H1 (cell line): Measurements from ENCODE around the gene LRRFIP1. TPM values are rescaled to one million over a fixed set of nuclear protein-coding genes. Genes with fewer than 3 reads are reported as not detected.

Source experiments
- NANOG ChIP-seq: IDR thresholded peaks from 2 replicates; pipeline ENCODE4 v1.6.1; 2011; ENCODE audit warnings: low read length, low read depth, mild to moderate bottlenecking, inconsistent platforms; ENCODE audit not compliant: insufficient read depth, poor library complexity, severe bottlenecking
- polyA plus RNA-seq, 7 experiments: library from polyadenylated mRNA; depleted of rRNA in 3 of 7; stranded (reverse) in 5 of 7; unstranded in 2 of 7; fragments of >200 nt in 5 of 7; fragments of 200-250 nt in 2 of 7; gene quantifications; 1 replicate in 5 of 7; 2 replicates in 1 of 7; 4 replicates in 1 of 7; pipeline versions ENCODE4 v1.2.1 to v1.2.3, GENCODE V29; 2011 to 2013; ENCODE audit warnings: missing spikeins in 2 of 7, mixed read lengths in 2 of 7
- total RNA-seq: library from RNA; stranded (reverse); fragmentation: NEBNext Ultra II Directional; extraction: Animal tissue kit (Norgen Biotek cat#: 25700); gene quantifications from 2 replicates; pipeline ENCODE4 v1.2.1, GENCODE V29; 2021

LRRFIP1 gene
- total and polyA plus RNA-seq, 2 of the 8 experiments (the other 6 are each of a cell fraction or from before 2014, with no cell fraction given): 12.1 to 75.8 TPM

DNA sequence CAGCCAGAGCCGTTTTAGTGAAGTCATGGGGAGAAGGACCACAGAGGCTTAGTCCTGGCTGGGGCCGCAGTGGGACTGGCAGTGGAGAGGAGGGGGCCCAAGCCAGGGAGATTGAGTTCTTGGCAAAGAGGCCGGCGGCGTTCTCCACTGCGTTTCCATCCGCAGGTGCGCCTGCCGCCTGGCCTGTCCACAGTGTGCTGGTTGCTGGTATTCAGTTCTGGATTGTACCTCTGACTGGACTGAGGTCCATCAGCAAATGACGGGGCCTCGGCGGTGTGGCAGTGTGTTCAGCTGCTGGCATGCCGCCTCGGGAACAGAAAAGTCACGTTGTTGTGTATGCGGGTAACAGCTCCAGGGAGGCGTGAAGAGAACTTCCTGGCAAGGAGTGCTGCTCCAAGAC is 36.8 kb downstream of the LRRFIP1 start (continued):
- TF ChIP-seq NANOG: no peak
- TF ChIP-seq, all 59 proteins: peak for 0
